GM12801 (cell line): Measurements from ENCODE around the gene PLXNB1.

Experiments
- CTCF ChIP-seq: IDR thresholded peaks from one replicate; pipeline ENCODE4 v1.5.1; 2011; ENCODE audit warnings: control low read depth; ENCODE audit not compliant: insufficient read length; ENCODE audit errors: extremely low read depth

Gene PLXNB1

GRCh38 chr3:48445277-48445882 lies 15.5 kb upstream of the PLXNB1 start:
- TF ChIP-seq CTCF, result no peak

- TF ChIP-seq CTCF, result no peak
Observed at GRCh38 chr3:48441940-48442339, 12.1 kb upstream of the PLXNB1 start.

- no peak for TF ChIP-seq CTCF
Observed at GRCh38 chr3:48440590-48440958, 10.7 kb upstream of the PLXNB1 start.

GRCh38 chr3:48439820-48440589 lies 10.1 kb upstream of the PLXNB1 start, which contains the start of the genes CCDC51 and TMA7:
Gene CCDC51 (minus strand): TSS chr3:48440119. CDS start chr3:48435128, 4,991 bp downstream.
Gene TMA7 (plus strand): TSS chr3:48440257. CDS start chr3:48440297, 40 bp downstream.
- TF ChIP-seq CTCF, result no peak

GRCh38 chr3:48437812-48438211 lies 7.9 kb upstream of the PLXNB1 start:
- no peak for TF ChIP-seq CTCF

- no peak for TF ChIP-seq CTCF
Observed at GRCh38 chr3:48436855-48437254, 7.0 kb upstream of the PLXNB1 start.

GRCh38 chr3:48436477-48436787 lies 6.5 kb upstream of the PLXNB1 start:
- no peak for TF ChIP-seq CTCF
